ENCODE results near the gene EPHA2.

- TF ChIP-seq, protein P1, sequence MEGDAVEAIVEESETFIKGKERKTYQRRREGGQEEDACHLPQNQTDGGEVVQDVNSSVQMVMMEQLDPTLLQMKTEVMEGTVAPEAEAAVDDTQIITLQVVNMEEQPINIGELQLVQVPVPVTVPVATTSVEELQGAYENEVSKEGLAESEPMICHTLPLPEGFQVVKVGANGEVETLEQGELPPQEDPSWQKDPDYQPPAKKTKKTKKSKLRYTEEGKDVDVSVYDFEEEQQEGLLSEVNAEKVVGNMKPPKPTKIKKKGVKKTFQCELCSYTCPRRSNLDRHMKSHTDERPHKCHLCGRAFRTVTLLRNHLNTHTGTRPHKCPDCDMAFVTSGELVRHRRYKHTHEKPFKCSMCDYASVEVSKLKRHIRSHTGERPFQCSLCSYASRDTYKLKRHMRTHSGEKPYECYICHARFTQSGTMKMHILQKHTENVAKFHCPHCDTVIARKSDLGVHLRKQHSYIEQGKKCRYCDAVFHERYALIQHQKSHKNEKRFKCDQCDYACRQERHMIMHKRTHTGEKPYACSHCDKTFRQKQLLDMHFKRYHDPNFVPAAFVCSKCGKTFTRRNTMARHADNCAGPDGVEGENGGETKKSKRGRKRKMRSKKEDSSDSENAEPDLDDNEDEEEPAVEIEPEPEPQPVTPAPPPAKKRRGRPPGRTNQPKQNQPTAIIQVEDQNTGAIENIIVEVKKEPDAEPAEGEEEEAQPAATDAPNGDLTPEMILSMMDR (IDR thresholded peaks at IDR 0.05; ENCODE audit: low read depth, low read length, missing input control) = no peak
- TF ChIP-seq MAX (IDR thresholded peaks at IDR 0.05) (no peak), EGR1 (IDR thresholded peaks at IDR 0.05; ENCODE audit: low read depth in 2 of 2) (no peak), ATF3 (IDR thresholded peaks at IDR 0.05) (no peak)
- TF ChIP-seq, protein P2, sequence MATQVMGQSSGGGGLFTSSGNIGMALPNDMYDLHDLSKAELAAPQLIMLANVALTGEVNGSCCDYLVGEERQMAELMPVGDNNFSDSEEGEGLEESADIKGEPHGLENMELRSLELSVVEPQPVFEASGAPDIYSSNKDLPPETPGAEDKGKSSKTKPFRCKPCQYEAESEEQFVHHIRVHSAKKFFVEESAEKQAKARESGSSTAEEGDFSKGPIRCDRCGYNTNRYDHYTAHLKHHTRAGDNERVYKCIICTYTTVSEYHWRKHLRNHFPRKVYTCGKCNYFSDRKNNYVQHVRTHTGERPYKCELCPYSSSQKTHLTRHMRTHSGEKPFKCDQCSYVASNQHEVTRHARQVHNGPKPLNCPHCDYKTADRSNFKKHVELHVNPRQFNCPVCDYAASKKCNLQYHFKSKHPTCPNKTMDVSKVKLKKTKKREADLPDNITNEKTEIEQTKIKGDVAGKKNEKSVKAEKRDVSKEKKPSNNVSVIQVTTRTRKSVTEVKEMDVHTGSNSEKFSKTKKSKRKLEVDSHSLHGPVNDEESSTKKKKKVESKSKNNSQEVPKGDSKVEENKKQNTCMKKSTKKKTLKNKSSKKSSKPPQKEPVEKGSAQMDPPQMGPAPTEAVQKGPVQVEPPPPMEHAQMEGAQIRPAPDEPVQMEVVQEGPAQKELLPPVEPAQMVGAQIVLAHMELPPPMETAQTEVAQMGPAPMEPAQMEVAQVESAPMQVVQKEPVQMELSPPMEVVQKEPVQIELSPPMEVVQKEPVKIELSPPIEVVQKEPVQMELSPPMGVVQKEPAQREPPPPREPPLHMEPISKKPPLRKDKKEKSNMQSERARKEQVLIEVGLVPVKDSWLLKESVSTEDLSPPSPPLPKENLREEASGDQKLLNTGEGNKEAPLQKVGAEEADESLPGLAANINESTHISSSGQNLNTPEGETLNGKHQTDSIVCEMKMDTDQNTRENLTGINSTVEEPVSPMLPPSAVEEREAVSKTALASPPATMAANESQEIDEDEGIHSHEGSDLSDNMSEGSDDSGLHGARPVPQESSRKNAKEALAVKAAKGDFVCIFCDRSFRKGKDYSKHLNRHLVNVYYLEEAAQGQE (IDR thresholded peaks at IDR 0.05) = no peak
These were observed 67.4 kb downstream of the EPHA2 start for GRCh38 chr1:16088351-16088911.

Data from liver (tissue), 3 donors.